Stimulated activated CD4-positive, alpha-beta T cell treated with anti-CD3 and anti-CD28 coated beads, Interleukin-4, amount 100 ng/mL, for 4 hours (primary cell): Measurements from ENCODE around the gene LAMB1.
"Not testable (repeated sequence)": the region's sequence is repeated elsewhere in the genome, so short reads cannot be mapped to it uniquely, and the experiment has no call there.

Source experiments
- DNase-seq, 2 experiments: peaks; one replicate each; pipeline ENCODE4 v3.0.0-alpha.2; 2020

LAMB1 gene

DNA sequence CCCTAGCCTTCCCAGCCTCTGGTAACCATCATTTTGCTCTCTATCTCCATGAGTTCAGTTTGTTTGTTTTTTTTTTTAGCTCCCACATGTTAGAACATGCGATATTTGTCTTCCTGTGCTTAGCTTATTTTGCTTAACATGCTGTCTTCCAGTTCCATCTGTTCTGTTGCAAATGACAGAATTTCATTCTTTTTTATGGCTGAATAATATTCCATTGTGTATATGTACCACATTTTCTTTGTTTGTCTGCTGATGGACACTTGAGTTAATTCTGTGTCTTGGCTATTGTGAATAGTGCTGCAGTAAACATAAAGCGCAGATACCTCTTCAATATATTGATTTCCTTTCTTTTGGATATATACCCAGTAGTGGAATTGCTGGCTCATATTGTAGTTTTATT is 91.0 kb downstream of the LAMB1 start:
- no peak for DNase-seq

DNA sequence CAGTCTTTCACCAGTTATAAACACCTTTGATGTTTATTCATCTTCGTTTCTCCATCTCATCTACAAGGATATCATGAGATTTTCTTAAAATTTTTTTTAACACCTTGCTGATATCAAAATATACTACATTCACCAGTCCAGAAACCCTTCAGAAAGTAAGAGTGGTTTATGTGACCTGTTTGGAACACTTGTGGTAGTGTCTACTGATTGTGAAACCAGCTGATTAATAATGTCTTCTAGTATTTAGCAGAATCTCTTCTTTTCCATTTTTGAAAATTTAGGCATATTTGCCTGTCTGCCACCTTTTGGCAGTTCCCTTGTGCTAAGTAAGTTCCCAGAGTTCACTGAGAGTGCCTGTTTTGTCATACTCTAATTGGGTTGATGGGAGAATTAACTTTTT is 93.5 kb downstream of the LAMB1 start:
- no peak for DNase-seq

GRCh38 chr7:107907790-107908189 is 95.2 kb downstream of the LAMB1 start:
- no peak for DNase-seq

DNA sequence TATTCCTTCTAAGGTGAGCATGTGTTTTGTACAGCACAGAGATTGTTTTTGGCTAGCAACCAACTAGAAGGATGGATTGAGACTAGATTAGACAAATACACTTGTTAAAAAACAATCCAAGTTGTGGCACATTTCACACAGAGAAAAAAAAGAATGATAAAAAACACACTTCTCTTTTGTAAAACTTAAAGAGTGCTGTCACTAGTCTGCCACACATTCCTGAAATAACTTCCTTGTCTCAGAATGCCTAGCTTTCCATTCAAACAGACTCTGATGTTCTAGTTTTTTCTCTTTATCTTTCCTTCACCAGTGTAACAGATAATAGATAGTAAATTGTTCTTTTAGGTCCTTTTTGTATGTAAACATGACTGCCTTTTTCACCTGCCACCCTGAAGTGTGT is 100.6 kb downstream of the LAMB1 start:
- no peak for DNase-seq

DNA sequence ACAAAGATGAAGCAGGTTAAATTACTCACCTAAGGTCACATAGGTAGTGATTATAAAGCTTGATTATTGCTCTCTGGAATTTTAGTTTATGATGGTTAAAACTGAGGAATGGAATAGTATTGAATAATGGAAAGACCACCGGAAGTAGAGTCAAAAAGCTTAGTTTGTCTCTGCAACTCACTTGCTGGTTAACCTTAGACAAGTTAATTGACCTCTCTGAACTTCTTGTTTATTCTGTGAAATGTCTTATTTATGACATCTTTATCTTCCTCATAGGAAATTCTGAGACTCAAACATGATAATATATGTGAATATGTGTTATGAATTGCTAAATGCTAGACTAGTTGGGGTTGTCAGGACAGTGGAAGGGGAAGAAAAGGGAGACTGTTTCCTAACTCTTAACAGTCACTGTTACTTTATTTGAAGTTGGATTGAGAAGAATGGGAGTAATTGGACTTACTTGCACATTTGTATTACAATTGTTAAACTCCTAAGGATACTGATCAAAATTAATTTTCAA is 102.4 kb downstream of the LAMB1 start:
- DNase-seq, result no peak

- DNase-seq, result no peak
Measured at GRCh38 chr7:107898997-107899594, 103.9 kb downstream of the LAMB1 start.

- not testable (repeated sequence) for DNase-seq
Measured at GRCh38 chr7:107892367-107892741, 110.6 kb downstream of the LAMB1 start.

- no peak for DNase-seq
Measured at GRCh38 chr7:107891636-107892366, 111.2 kb downstream of the LAMB1 start.

- peak; percentile 90 to 92 for DNase-seq
Measured at GRCh38 chr7:107890962-107891635, 111.9 kb downstream of the LAMB1 start, which contains the start of gene DLD. DLD (plus strand) TSS chr7:107891183; CDS start chr7:107891251, 68 bp downstream.

- no peak for DNase-seq
Measured at GRCh38 chr7:107890493-107890961, 112.4 kb downstream of the LAMB1 start.

- DNase-seq, result no peak
Measured at GRCh38 chr7:107889992-107890391, 113.0 kb downstream of the LAMB1 start.

DNA sequence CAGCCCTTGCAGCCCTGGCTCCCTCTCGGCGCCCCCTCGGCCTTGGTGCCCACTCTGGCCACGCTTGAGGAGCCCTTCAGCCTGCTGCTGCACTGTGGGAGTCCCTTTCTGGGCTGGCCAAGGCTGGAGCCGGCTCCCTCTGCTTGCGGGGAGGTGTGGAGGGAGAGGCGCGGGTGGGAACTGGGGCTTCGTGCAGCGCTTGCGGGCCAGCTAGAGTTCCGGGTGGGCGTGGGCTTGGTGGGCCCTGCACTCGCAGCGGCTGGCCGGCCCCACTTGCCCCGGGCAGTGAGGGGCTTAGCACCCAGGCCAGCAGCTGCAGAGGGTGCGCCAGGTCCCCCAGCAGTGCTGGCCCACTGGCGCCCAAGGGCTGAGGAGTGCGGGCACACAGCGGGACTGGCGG is 115.1 kb downstream of the LAMB1 start:
- DNase-seq, result not testable (repeated sequence)

DNA sequence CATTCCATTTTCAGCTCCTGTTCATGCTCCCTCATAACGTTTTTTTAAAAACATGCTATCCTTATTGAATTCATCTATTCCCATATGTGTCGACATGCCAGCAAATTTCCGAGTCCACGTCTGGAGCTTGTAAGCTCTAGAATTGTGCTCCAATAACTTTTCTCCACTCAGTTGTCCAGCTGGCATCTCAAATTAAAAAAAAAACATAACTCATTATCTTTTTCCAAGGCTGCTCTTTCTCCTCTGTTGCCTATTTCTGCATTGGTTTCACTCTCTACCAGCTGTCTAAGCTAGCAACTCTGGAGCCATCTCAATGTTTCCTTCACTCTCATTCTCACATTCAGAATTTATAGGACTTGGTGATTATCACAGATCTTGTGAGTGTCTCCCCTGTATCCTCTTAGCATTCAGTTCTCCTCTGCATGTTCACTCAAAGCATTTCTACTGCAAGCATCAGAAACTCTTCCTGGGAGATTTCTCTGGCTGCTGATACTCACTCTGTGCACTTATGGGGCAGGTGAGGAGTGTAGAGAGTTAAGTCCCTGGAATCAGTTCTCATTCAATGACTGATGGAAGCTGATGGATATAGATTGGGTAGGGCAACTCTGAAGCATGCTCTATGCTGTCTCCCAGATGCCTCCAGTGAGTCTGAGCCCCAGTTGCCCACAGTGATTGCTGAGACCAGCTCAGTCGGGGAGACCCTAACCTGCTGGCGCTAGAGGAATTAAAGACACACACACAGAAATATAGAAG is 118.7 kb downstream of the LAMB1 start:
- DNase-seq, result no peak

DNA sequence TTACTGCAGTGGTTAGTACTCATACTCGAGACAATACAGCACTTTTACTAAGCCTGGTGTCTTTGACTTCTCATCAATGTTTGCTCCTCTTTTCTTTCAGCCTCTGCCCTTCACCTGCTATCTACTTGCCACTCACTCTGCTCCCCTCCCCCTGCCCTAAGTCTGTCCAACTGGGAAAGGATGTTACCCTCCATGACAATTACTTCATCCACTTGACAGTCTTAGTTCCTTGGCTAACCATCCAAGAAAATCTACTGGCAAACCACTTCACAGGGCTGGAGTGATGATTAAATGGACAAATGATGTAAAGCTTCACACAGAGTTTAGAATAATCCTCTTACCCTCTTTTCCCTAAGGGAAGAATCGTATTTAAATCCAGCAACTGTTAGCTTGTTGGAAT is 120.2 kb downstream of the LAMB1 start:
- no peak for DNase-seq

DNA sequence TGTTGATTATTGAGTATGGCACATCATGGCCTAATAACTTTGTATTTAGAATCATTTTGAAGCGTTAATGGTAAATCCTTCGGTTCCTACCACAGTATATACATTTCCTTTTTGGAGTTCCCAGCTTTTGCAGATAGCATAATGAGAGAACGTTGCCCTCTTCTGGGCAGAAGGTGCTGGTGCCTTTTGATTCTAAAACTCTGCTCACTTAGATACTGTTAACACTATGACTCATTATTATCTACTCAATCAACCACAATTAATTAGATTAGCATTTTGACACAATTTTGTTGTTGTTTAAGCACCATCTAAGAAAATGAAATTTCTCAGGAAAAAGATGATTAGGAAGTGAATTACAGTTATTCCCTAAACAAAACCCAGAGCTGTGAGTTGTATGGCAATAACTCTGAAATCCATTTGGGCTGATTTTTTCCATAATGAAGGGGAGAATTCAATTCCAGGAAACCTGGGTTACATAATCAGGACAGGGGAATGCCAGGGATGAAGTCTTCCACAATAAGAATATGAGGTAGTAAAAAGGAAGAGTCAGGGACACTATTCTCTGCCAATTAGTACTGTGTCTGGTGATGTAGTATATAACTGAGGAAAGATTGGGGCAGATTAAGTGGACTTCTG is 123.4 kb downstream of the LAMB1 start:
- DNase-seq, result peak; percentile 12 to 38

GRCh38 chr7:107878636-107879035 is 124.3 kb downstream of the LAMB1 start:
- no peak for DNase-seq

- DNase-seq, result no peak
Measured at GRCh38 chr7:107877731-107878382, 125.1 kb downstream of the LAMB1 start.

DNA sequence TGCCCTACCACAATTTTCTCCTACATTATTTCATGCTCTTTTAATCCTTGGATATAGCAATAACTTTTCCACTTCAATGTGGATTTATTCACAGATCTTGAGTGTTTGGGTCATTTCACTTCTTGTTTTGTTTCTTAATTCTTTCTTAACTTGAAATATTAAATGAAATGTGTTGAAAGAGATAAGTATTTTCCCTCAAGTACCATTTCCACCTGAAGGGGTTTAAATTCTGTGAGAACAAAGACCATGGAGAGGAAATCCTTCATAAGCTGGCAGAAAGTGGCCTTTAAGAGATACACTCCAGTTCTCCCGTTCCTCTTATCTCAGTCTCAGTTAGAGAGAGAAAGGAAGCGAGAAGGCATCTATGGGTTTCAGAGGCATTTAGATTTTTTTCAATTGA is 126.0 kb downstream of the LAMB1 start:
- no peak for DNase-seq

DNA sequence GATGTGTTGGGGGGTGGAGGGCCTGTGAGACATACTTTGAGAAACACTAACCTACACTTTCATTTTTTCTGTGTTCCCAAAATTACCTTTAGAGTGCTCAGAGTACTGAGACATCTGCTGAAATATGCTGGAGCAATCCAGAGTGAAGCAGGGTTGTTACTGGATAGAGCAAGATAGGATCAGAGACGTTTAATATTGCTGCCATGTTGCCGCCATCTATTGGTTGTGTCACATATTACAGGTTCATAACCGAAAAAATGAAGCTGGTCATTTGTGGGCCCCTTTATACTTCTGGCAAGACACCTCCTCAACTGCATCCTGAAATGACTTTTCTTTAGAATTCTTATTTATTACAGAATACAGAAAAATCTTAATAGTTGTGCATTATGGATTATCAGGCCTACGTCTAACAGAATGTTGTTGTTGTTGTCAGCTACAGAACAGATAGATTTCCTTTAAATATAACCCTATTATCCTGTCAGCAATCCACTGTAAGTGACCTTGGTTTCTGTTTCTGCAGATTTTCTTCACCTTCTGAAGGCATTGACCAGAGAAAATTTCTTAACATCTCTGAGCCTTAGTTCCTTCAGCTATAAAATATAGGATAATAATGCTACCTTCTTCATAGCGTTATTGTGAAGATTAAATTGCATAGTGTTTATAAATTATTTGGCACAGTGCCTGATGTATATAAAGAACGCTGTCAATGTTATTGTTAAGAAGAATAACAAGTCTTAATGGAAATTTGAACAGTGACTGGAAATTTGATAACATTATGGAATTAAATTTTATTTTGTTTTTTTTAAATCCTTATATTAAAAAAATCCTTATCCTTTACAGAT is 128.1 kb downstream of the LAMB1 start:
- DNase-seq, result no peak

GRCh38 chr7:107874111-107874510 is 128.8 kb downstream of the LAMB1 start:
- no peak for DNase-seq
